GM12878 (cell line): ENCODE results near the gene GPC6. TPM values are rescaled to one million over a fixed set of nuclear protein-coding genes. Genes with fewer than 3 reads are reported as not detected.

ENCODE experiments used
- ATAC-seq: fragments of 200-7000 bp; cut with Tn5 transposase; 3 replicates; pipeline ENCODE4 v1.9.1; 2020; ENCODE audit warnings: mild to moderate bottlenecking, moderate library complexity
- BruUV-seq: library from RNA; stranded (reverse); fragments of 400-500 nt; replicated peaks from 2 replicates; lab custom pipeline; 2021; lab: Mats Ljungman, UMichigan
- CTCF ChIA-PET: fragments of 300-600 bp; sonication (Branson Sonifier 250); formaldehyde crosslinking; extraction: SDS; loops from one replicate; lab custom pipeline; 2021; ENCODE audit warnings: inconsistent platforms; lab: Yijun Ruan, JAX
- POLR2A ChIA-PET: fragments of 350-600 bp; formaldehyde crosslinking; extraction: SDS; loops from one replicate; lab custom pipeline; 2021; ENCODE audit warnings: inconsistent platforms; lab: Charles Lee
- RAD21 ChIA-PET: fragments of 300-600 bp; sonication (Branson Sonifier 250); formaldehyde crosslinking; loops from one replicate; lab custom pipeline; 2023; ENCODE audit warnings: antibody characterized with exemption; ENCODE audit not compliant: unreplicated experiment; lab: Charles Lee
- SMC1A ChIA-PET: fragments of 300-600 bp; sonication (Branson Sonifier 250); formaldehyde crosslinking; loops from one replicate; lab custom pipeline; 2023; ENCODE audit not compliant: unreplicated experiment, uncharacterized antibody; lab: Charles Lee
- DNase-seq: peaks from one replicate; pipeline ENCODE4 v3.0.0-alpha.2; 2011; ENCODE audit warnings: low read depth, low spot score
- FAIRE-seq: peaks from 3 replicates; lab custom pipeline; 2011; peaks lifted over from hg19 to GRCh38; lab: Jason Lieb, UNC
- H2AFZ ChIP-seq: 2 replicates; pipeline ENCODE4 v1.6.0; 2011; ENCODE audit warnings: low read depth, low read length, control low read depth; ENCODE audit not compliant: control insufficient read depth
- H3K27ac ChIP-seq: 2 replicates; pipeline ENCODE4 v1.5.1; 2011; ENCODE audit warnings: control low read depth; ENCODE audit not compliant: control insufficient read depth, insufficient read depth
- H3K27me3 ChIP-seq, 2 experiments: replicated peaks in 1 of 2; 2 replicates each; pipeline versions ENCODE4 v1.6.0 to v1.6.1; 2011; ENCODE audit warnings: low read length in 1 of 2; ENCODE audit not compliant: control insufficient read depth in 2 of 2, insufficient read depth in 2 of 2
- H3K36me3 ChIP-seq, 2 experiments: 2 replicates each; pipeline ENCODE4 v1.5.1; 2011; ENCODE audit warnings: low read length in 1 of 2; ENCODE audit not compliant: control insufficient read depth in 2 of 2, insufficient read depth in 2 of 2
- H3K4me1 ChIP-seq: 2 replicates; pipeline ENCODE4 v1.6.1; 2011; ENCODE audit warnings: mild to moderate bottlenecking, low read length, moderate library complexity, mixed read lengths; ENCODE audit not compliant: control insufficient read depth, insufficient read depth
- H3K4me2 ChIP-seq: 2 replicates; pipeline ENCODE4 v1.6.0; 2011; ENCODE audit warnings: control low read depth; ENCODE audit not compliant: control insufficient read depth, insufficient read depth
- H3K4me3 ChIP-seq: fragments of 200-600 bp; sonication (generic); 2 replicates; pipeline ENCODE4 v1.5.1; 2016
- H3K79me2 ChIP-seq: 2 replicates; pipeline ENCODE4 v1.6.0; 2011; ENCODE audit warnings: low read length; ENCODE audit not compliant: control insufficient read depth, insufficient read depth
- H3K9ac ChIP-seq: 2 replicates; pipeline ENCODE4 v1.8.0; 2011; ENCODE audit warnings: low read length, control low read depth, mixed read lengths; ENCODE audit not compliant: control insufficient read depth, insufficient read depth
- H3K9me3 ChIP-seq: replicated peaks from 3 replicates; pipeline ENCODE4 v1.5.1; 2011; ENCODE audit warnings: mild to moderate bottlenecking, low read length; ENCODE audit not compliant: control insufficient read depth, insufficient read depth
- H4K20me1 ChIP-seq: 2 replicates; pipeline ENCODE4 v1.6.0; 2011; ENCODE audit not compliant: control insufficient read depth, insufficient read depth
- ASH2L ChIP-seq: fragments of 300-600, 200-600 bp; sonication (generic); IDR thresholded peaks from 2 replicates; pipeline ENCODE4 v1.6.1; 2017; ENCODE audit warnings: low read depth, mild to moderate bottlenecking, borderline replicate concordance
- BHLHE40 ChIP-seq, 2 experiments: fragments of 450-650 bp in 1 of 2; IDR thresholded peaks; 2 replicates each; pipeline ENCODE4 v1.6.1; 2011 to 2017; ENCODE audit warnings: low read depth in 2 of 2, borderline replicate concordance in 1 of 2, improper control_type of control experiment in 1 of 2, low read length in 1 of 2, mild to moderate bottlenecking in 1 of 2
- DPF2 ChIP-seq: fragments of 450-650 bp; IDR thresholded peaks from 2 replicates; pipeline ENCODE4 v1.6.1; 2017; ENCODE audit warnings: mild to moderate bottlenecking
- EP300 ChIP-seq, 2 experiments: fragments of 150-350 bp in 1 of 2; IDR thresholded peaks; 2 replicates each; pipeline ENCODE4 v1.6.1; 2011 to 2012; ENCODE audit warnings: low read depth in 2 of 2, low read length in 2 of 2, borderline replicate concordance in 1 of 2, improper control_type of control experiment in 1 of 2, inconsistent platforms in 1 of 2; ENCODE audit not compliant: control insufficient read depth in 1 of 2
- GATAD2B ChIP-seq: fragments of 450-650 bp; conservative IDR thresholded peaks from 2 replicates; pipeline ENCODE4 v1.6.1; 2017; ENCODE audit warnings: low read depth, mild to moderate bottlenecking, moderate library complexity
- LARP7 ChIP-seq: fragments of 450-650 bp; IDR thresholded peaks from 2 replicates; pipeline ENCODE4 v1.6.1; 2017; ENCODE audit warnings: mild to moderate bottlenecking
- MTA2 ChIP-seq: fragments of 450-650 bp; IDR thresholded peaks from 2 replicates; pipeline ENCODE4 v1.6.1; 2016; ENCODE audit warnings: low read depth, mild to moderate bottlenecking, moderate library complexity
- PML ChIP-seq: IDR thresholded peaks from 2 replicates; pipeline ENCODE4 v1.6.1; 2012; ENCODE audit warnings: low read length, inconsistent platforms
- SMAD5 ChIP-seq: IDR thresholded peaks from 2 replicates; pipeline ENCODE4 v1.6.1; 2016; ENCODE audit warnings: antibody characterized with exemption, low read depth
- SPI1 ChIP-seq: IDR thresholded peaks from 2 replicates; pipeline ENCODE4 v1.6.1; 2011; ENCODE audit warnings: low read depth, mild to moderate bottlenecking, low read length, moderate library complexity, borderline replicate concordance; ENCODE audit not compliant: insufficient read depth
- SREBF1 ChIP-seq: IDR thresholded peaks from 2 replicates; pipeline ENCODE4 v1.6.1; 2012; ENCODE audit warnings: mild to moderate bottlenecking, low read length
- SRF ChIP-seq, 2 experiments: IDR thresholded peaks; 2 replicates each; pipeline ENCODE4 v1.6.1; 2011; ENCODE audit warnings: low read depth in 2 of 2, low read length in 2 of 2, mild to moderate bottlenecking in 1 of 2, moderate library complexity in 1 of 2
- STAT1 ChIP-seq: fragments of 450-650 bp; conservative IDR thresholded peaks from 2 replicates; pipeline ENCODE4 v1.6.1; 2014; ENCODE audit warnings: antibody characterized with exemption, mild to moderate bottlenecking
- YBX1 ChIP-seq: fragments of 450-650 bp; IDR thresholded peaks from 2 replicates; pipeline ENCODE4 v1.6.1; 2016; ENCODE audit warnings: antibody characterized with exemption
- ZBED1 ChIP-seq: IDR thresholded peaks from 2 replicates; pipeline ENCODE4 v1.6.1; 2016; ENCODE audit warnings: borderline replicate concordance
- in situ Hi-C: fragments of 300-500 bp; cut with MboI; formaldehyde crosslinking; loops from 9 replicates; pipeline ENCODE4 v1.14.3; 2018; ENCODE audit warnings: mixed read lengths
- intact Hi-C: fragments of 100-400 bp; cut with micrococcal nuclease; formaldehyde crosslinking; loops from one replicate; pipeline ENCODE4 v1.14.2; 2022; ENCODE audit not compliant: unreplicated experiment
- polyA plus RNA-seq, 11 experiments: library from polyadenylated mRNA; depleted of rRNA in 4 of 11; unstranded in 6 of 11; stranded (reverse) in 5 of 11; fragments of >200 nt; fragmentation: Nextera tagmentation in 4 of 11; fragmentation: Illumina TruSeq in 1 of 11; extraction: Ambion mirVana in 4 of 11; extraction: Trizol in 1 of 11; gene quantifications; 1 replicate in 1 of 11; 2 replicates in 10 of 11; pipeline versions ENCODE4 v1.2.1 to v1.2.3, GENCODE V29; 2011 to 2016; ENCODE audit warnings: inconsistent platforms in 2 of 11, missing spikeins in 2 of 11, low read depth in 1 of 11
- total RNA-seq, 4 experiments: library from RNA; depleted of rRNA in 3 of 4; stranded (reverse); fragments of >200 nt in 3 of 4; fragmentation: Illumina TruSeq in 1 of 4; extraction: Trizol in 1 of 4; gene quantifications; 2 replicates each; pipeline versions ENCODE4 v1.2.1 to v1.2.3, GENCODE V29; 2013 to 2021
- TF ChIP-seq, protein P1 (sequence below): fragments of 450-650 bp; IDR thresholded peaks from 2 replicates; pipeline ENCODE4 v1.6.1; 2014; ENCODE audit warnings: mild to moderate bottlenecking
- TF ChIP-seq, protein P2 (sequence below): IDR thresholded peaks from 2 replicates; pipeline ENCODE4 v1.6.1; 2011; ENCODE audit warnings: low read depth, low read length, improper control_type of control experiment, borderline replicate concordance
- TF ChIP-seq, protein P3 (sequence below): IDR thresholded peaks from 2 replicates; pipeline ENCODE4 v1.6.1; 2012; ENCODE audit warnings: low read depth, low read length, improper control_type of control experiment
- TF ChIP-seq, protein P4 (sequence below), 3 experiments: IDR thresholded peaks in 2 of 3; conservative IDR thresholded peaks in 1 of 3; 2 replicates each; pipeline ENCODE4 v1.5.1; 2011; ENCODE audit warnings: low read depth in 3 of 3, low read length in 3 of 3, mild to moderate bottlenecking in 3 of 3, control low read depth in 2 of 3, moderate library complexity in 2 of 3, inconsistent platforms in 1 of 3, mixed read lengths in 1 of 3; ENCODE audit not compliant: control insufficient read depth in 2 of 3, insufficient read depth in 1 of 3; ENCODE audit errors: extremely low read depth in 1 of 3

The GPC6 gene
- total and polyA plus RNA-seq, 10 of the 15 experiments (the other 5 are each of a cell fraction or from before 2014, with no cell fraction given), result 0.03 to 0.04 (median 0.03) TPM; not detected in 7

DNA sequence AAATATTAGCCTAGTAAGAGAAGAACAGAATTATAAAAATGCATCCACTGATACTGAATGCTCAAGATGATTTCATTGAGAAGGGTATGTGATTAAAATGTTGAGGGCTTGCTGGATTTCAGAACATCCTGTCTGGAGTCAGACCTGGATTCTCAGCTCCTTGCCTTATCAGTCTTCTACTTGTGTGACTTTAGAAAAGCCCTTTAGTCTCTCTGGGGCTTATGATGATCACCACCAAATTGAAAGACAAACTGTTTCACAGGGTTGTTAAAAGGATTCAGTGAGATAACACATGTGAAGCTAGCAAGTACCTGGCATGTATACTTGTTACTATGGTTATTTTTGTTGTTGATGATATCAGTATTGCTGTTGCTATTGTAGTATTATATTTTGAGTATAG, 118.4 kb downstream of the GPC6 start:
- H3K36me3 ChIP-seq, result no peaks in the 10 kb centered on the region
- H2AFZ ChIP-seq, result no peak overlapping the region
- no peaks in the 10 kb centered on the region for H3K4me1 ChIP-seq
- TF ChIP-seq PML, result no peak
- TF ChIP-seq, protein P1, sequence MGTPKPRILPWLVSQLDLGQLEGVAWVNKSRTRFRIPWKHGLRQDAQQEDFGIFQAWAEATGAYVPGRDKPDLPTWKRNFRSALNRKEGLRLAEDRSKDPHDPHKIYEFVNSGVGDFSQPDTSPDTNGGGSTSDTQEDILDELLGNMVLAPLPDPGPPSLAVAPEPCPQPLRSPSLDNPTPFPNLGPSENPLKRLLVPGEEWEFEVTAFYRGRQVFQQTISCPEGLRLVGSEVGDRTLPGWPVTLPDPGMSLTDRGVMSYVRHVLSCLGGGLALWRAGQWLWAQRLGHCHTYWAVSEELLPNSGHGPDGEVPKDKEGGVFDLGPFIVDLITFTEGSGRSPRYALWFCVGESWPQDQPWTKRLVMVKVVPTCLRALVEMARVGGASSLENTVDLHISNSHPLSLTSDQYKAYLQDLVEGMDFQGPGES, result no peak
- TF ChIP-seq, protein P2, sequence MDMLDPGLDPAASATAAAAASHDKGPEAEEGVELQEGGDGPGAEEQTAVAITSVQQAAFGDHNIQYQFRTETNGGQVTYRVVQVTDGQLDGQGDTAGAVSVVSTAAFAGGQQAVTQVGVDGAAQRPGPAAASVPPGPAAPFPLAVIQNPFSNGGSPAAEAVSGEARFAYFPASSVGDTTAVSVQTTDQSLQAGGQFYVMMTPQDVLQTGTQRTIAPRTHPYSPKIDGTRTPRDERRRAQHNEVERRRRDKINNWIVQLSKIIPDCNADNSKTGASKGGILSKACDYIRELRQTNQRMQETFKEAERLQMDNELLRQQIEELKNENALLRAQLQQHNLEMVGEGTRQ, result no peak
- no peak for TF ChIP-seq STAT1
- TF ChIP-seq ASH2L, result no peak
- TF ChIP-seq MTA2, result no peak
- TF ChIP-seq LARP7, result no peak
- no peak for TF ChIP-seq GATAD2B
- no peak for TF ChIP-seq SREBF1
- TF ChIP-seq ZBED1, result no peak
- no peak for TF ChIP-seq SRF (IDR thresholded peaks at IDR 0.05; ENCODE audit: low read depth in 2 of 2, low read length in 2 of 2)
- TF ChIP-seq EP300 (IDR thresholded peaks at IDR 0.05; ENCODE audit: borderline replicate concordance in 1 of 2, control insufficient read depth in 1 of 2, low read depth in 2 of 2, low read length in 2 of 2), result no peak
- TF ChIP-seq, protein P3, sequence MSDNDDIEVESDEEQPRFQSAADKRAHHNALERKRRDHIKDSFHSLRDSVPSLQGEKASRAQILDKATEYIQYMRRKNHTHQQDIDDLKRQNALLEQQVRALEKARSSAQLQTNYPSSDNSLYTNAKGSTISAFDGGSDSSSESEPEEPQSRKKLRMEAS, result no peak
- no peak for TF ChIP-seq SMAD5
- no peak for TF ChIP-seq DPF2
- TF ChIP-seq BHLHE40 (IDR thresholded peaks at IDR 0.05; ENCODE audit: borderline replicate concordance in 1 of 2, low read depth in 2 of 2, low read length in 1 of 2), result no peak
- TF ChIP-seq SPI1, result no peak
- no peak for TF ChIP-seq YBX1
- TF ChIP-seq, protein P4, sequence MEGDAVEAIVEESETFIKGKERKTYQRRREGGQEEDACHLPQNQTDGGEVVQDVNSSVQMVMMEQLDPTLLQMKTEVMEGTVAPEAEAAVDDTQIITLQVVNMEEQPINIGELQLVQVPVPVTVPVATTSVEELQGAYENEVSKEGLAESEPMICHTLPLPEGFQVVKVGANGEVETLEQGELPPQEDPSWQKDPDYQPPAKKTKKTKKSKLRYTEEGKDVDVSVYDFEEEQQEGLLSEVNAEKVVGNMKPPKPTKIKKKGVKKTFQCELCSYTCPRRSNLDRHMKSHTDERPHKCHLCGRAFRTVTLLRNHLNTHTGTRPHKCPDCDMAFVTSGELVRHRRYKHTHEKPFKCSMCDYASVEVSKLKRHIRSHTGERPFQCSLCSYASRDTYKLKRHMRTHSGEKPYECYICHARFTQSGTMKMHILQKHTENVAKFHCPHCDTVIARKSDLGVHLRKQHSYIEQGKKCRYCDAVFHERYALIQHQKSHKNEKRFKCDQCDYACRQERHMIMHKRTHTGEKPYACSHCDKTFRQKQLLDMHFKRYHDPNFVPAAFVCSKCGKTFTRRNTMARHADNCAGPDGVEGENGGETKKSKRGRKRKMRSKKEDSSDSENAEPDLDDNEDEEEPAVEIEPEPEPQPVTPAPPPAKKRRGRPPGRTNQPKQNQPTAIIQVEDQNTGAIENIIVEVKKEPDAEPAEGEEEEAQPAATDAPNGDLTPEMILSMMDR (IDR thresholded peaks at IDR 0.05 in 2 of 3, conservative IDR thresholded peaks at IDR 0.05 in 1 of 3; ENCODE audit: control insufficient read depth in 2 of 3, extremely low read depth in 1 of 3, insufficient read depth in 1 of 3, low read depth in 3 of 3, low read length in 3 of 3), result no peak
- H3K9me3 ChIP-seq, result no peaks in the 10 kb centered on the region
- FAIRE-seq (no peak), DNase-seq (no peak), ATAC-seq (no peak)
- H3K4me2 ChIP-seq, result no peak overlapping the region
- H4K20me1 ChIP-seq, result no peaks in the 10 kb centered on the region
- H3K27me3 ChIP-seq, result no peaks in the 10 kb centered on the region
- H3K9ac ChIP-seq, result no peak overlapping the region
- BruUV-seq, result no TSS peak
- no peak overlapping the region for H3K4me3 ChIP-seq
- no peaks in the 10 kb centered on the region for H3K79me2 ChIP-seq
- POLR2A ChIA-PET, result no interaction called here
- CTCF ChIA-PET, result no interaction called here
- RAD21 ChIA-PET, result no interaction called here
- SMC1A ChIA-PET, result no interaction called here
- intact Hi-C loops (no loop called here), in situ Hi-C loops (no loop called here)
- H3K27ac ChIP-seq, result no peak overlapping the region
